RWPE1 (cell line): ENCODE results near the gene LRIG3.

Experiments
- CTCF ChIA-PET: fragments of 350-600 bp; sonication (Branson Sonifier 250); formaldehyde crosslinking; extraction: SDS; loops from one replicate; lab custom pipeline; 2021; lab: Yijun Ruan, JAX
- POLR2A ChIA-PET: fragments of 400-600 bp; formaldehyde crosslinking; extraction: SDS; loops from one replicate; lab custom pipeline; 2020; ENCODE audit warnings: antibody characterized with exemption; ENCODE audit not compliant: low non-redundant PET; lab: Yijun Ruan, JAX
- DNase-seq: peaks from one replicate; pipeline ENCODE4 v3.0.0; 2012; ENCODE audit warnings: low spot score
- H3K27ac ChIP-seq: fragments of 450-650 bp; 2 replicates; pipeline ENCODE4 v1.5.1; 2017
- TF ChIP-seq, protein P1 (sequence below): fragments of 450-650 bp; conservative IDR thresholded peaks from 2 replicates; pipeline ENCODE4 v1.5.1; 2017; ENCODE audit warnings: low read depth, mild to moderate bottlenecking

The LRIG3 gene

DNA sequence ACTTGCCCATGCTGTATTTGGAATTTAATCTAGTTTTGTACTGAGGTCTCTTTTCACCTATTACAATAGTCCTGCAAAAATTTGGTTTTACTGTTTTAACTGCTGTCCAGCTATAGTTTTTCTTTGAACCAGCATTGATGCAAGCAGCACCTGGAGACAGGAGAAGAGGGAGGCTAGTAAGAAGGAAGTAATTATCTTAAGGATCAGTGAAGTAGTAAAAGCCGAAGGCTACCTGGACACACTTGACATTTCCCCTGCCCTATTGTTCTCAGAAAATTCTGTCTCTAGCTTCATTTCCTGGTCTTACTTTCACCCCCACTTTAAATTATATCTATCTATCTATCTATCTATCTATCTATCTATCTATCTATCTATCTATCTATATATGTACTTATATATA is 43.5 kb upstream of the LRIG3 start:
- CTCF ChIA-PET = no interaction called here
- TF ChIP-seq, protein P1, sequence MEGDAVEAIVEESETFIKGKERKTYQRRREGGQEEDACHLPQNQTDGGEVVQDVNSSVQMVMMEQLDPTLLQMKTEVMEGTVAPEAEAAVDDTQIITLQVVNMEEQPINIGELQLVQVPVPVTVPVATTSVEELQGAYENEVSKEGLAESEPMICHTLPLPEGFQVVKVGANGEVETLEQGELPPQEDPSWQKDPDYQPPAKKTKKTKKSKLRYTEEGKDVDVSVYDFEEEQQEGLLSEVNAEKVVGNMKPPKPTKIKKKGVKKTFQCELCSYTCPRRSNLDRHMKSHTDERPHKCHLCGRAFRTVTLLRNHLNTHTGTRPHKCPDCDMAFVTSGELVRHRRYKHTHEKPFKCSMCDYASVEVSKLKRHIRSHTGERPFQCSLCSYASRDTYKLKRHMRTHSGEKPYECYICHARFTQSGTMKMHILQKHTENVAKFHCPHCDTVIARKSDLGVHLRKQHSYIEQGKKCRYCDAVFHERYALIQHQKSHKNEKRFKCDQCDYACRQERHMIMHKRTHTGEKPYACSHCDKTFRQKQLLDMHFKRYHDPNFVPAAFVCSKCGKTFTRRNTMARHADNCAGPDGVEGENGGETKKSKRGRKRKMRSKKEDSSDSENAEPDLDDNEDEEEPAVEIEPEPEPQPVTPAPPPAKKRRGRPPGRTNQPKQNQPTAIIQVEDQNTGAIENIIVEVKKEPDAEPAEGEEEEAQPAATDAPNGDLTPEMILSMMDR = no peak
- no peak overlapping the region for H3K27ac ChIP-seq
- POLR2A ChIA-PET = no interaction called here
- no peak for DNase-seq

DNA sequence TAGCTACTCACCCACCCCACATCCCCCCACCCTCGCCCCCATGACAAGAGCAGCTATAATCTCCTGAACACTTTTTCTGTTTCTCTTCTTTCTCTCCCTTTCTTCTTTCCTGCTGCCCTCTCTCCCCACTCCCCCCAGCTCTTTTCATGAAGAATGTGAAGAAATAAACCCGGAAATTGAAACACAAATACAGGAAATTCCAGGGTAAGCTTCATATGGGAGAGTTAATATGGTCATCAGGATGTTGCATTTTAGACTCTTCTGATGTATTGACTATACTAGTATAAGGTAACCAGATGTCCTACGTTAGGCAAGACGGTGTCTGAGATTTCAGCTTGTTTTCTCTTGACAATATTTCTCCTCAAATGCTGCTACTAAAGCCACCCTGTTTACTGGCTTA is 41.6 kb upstream of the LRIG3 start:
- no peak for DNase-seq
- no peak overlapping the region for H3K27ac ChIP-seq
- CTCF ChIA-PET = no interaction called here
- TF ChIP-seq, protein P1 = no peak
- POLR2A ChIA-PET = no interaction called here

DNA sequence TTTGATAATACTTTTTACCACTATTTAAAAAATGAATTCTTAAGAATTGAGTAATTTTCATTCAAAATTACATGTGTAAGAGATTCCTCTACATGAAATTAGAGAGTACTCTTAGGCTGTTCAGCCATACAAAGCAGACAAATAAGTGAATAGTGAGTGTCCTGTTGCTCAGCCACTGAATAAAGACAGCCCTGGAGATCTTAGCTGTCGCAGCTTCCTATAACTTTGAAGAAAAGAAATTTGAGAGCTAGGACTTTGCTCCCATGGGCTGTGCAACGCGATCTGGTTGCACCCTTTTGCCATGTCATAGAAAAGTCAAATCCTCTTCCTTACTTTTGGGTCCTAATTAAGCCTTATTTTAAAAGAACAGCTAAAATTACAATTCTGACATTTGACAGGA is 40.9 kb upstream of the LRIG3 start:
- ChIA-PET CTCF (no interaction called here), POLR2A (no interaction called here)
- TF ChIP-seq, protein P1 = no peak
- no peak for DNase-seq
- no peak overlapping the region for H3K27ac ChIP-seq

DNA sequence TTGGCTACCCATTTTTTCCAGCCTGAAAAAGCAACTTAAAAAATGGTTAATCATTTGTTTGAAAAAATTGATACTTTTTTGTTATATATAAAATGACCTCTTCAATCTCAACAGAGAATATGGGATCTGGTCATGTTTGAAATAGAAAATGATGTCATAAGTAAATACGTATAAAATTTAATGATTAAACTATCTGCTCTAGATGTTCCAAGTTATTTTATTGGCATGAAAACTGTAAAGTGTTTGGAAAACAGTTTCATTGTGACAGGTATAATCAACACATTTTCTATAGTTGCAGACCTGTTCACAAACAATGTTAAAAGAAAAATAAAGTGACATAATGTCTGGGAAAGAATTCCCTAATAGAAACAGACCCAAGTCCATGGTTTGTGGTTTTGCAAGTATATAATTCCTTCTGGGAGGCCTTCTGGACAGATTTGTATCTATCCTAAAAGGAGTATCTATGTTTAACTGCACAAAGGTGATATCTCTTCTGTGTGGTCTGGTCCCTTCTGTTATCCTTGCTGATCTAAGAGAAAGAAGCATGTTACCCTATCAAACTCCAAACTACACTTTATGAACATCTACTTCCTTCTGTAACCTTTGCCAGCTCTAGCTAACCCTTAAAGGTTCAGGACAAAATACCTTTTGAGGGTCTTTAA is 39.5 kb upstream of the LRIG3 start:
- no peak for DNase-seq
- CTCF ChIA-PET = no interaction called here
- no peak overlapping the region for H3K27ac ChIP-seq
- POLR2A ChIA-PET = no interaction called here
- TF ChIP-seq, protein P1 = no peak

DNA sequence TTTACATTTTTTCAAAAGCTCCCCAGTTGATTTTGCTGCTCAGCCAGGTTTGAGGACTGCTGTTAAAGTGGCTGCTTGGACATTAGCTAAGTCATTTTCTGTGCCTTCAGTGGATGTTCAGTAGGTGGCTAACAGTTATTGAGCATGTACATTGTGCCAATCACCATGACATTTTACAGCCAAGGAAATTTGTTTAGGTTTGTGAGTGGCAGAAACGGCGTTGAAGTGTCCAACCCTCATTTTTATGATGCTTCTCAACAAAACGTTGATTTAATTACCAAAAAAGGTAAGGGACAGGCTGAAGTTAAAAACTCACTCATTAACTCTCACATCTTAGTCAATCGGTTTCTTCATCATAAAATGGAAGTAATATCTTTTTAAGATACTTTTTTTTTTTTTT is 37.0 kb upstream of the LRIG3 start:
- POLR2A ChIA-PET = no interaction called here
- CTCF ChIA-PET = interaction anchor here (0.7 kb wide), 1 partner anchor 961 kb away, joined by 3 read pairs; no protein-coding TSS in a partner anchor

DNA sequence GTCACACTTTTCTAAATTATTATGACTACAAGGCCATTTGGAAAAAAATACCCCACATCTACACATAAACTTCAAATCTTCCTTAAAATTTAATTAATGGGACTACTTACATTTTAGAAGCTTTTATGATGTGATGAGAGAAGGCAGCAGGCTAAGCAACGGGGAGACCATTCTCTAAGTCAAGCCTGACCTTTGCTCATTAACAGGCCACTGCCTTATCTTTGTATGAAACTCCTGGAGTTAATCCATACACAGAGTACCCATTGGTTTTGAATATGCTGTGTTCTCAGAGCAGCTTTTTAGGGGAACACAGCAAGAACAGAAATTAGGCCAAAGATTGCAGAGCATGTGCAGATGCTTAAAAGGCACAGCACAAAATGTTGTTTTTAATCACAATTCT is 35.5 kb upstream of the LRIG3 start:
- H3K27ac ChIP-seq = no peak overlapping the region
- POLR2A ChIA-PET = no interaction called here
- TF ChIP-seq, protein P1 = no peak
- CTCF ChIA-PET = no interaction called here
- no peak for DNase-seq

More for the DNA sequence above, 37.0 kb upstream of the LRIG3 start:
- TF ChIP-seq, protein P1 = no peak
- DNase-seq = no peak
- H3K27ac ChIP-seq = no peak overlapping the region
